HCT116 (cell line): ENCODE data around the gene MRPS35. TPM values are rescaled to one million over a fixed set of nuclear protein-coding genes. Genes with fewer than 3 reads are reported as not detected.

ENCODE experiments used
- ATAC-seq: fragments of 200-7000 bp; cut with Tn5 transposase; 2 replicates; pipeline ENCODE4 v1.9.1; 2020; ENCODE audit warnings: mild to moderate bottlenecking, moderate library complexity
- BruUV-seq: library from RNA; stranded (reverse); fragments of 400-500 nt; replicated peaks from 2 replicates; lab custom pipeline; 2021; lab: Mats Ljungman, UMichigan
- CTCF ChIA-PET: fragments of 300-600 bp; sonication (Branson Sonifier 250); formaldehyde crosslinking; loops from one replicate; lab custom pipeline; 2021; ENCODE audit warnings: antibody characterized with exemption; lab: Charles Lee
- POLR2A ChIA-PET: fragments of 300-600, 350-600 bp; sonication (Branson Sonifier 250); formaldehyde crosslinking; loops from one replicate; lab custom pipeline; 2021; ENCODE audit warnings: antibody characterized with exemption; lab: Charles Lee
- RAD21 ChIA-PET, 2 experiments: fragments of 300-600 bp; sonication (Branson Sonifier 250); formaldehyde crosslinking; loops; one replicate each; lab custom pipeline; 2023; ENCODE audit warnings: low total read pairs in 2 of 2; ENCODE audit not compliant: uncharacterized antibody in 2 of 2, unreplicated experiment in 2 of 2, low non-redundant PET in 1 of 2; lab: Charles Lee
- DNase-seq: peaks from one replicate; pipeline ENCODE4 v3.0.0-alpha.2; 2010; ENCODE audit warnings: low read depth, low spot score
- H2AFZ ChIP-seq: fragments of 200-600 bp; shearing (Covaris generic), sonication (generic); 2 replicates; pipeline ENCODE4 v1.6.1; 2017; ENCODE audit warnings: low read depth, mixed run types, mixed read lengths, antibody characterized with exemption, low read length; ENCODE audit not compliant: poor library complexity, severe bottlenecking
- H3K27ac ChIP-seq: 2 replicates; pipeline ENCODE4 v1.5.1; 2012; ENCODE audit warnings: low read depth, low read length
- H3K27me3 ChIP-seq: fragments of 200-600 bp; sonication (generic); 2 replicates; pipeline ENCODE4 v1.6.1; 2016; ENCODE audit warnings: mixed run types, low read length, mixed read lengths; ENCODE audit not compliant: insufficient read depth
- H3K36me3 ChIP-seq, 2 experiments: fragments of 200-500 bp in 1 of 2; fragments of 200-600 bp in 1 of 2; sonication (Bioruptor generic) in 1 of 2; sonication (generic) in 1 of 2; 2 replicates each; pipeline versions ENCODE4 v1.5.1 to v1.6.1; 2014 to 2016; ENCODE audit warnings: low read length in 2 of 2, inconsistent platforms in 1 of 2, mixed read lengths in 1 of 2, mixed run types in 1 of 2; ENCODE audit not compliant: insufficient read depth in 2 of 2, control insufficient read depth in 1 of 2
- H3K4me1 ChIP-seq, 2 experiments: fragments of 200-600 bp in 1 of 2; sonication (generic) in 1 of 2; 2 replicates each; pipeline versions ENCODE4 v1.5.1 to v1.6.1; 2012 to 2017; ENCODE audit warnings: low read length in 2 of 2, inconsistent platforms in 1 of 2, mild to moderate bottlenecking in 1 of 2, mixed read lengths in 1 of 2, mixed run types in 1 of 2, moderate library complexity in 1 of 2; ENCODE audit not compliant: insufficient read depth in 2 of 2, control insufficient read depth in 1 of 2
- H3K4me2 ChIP-seq: fragments of 200-600 bp; sonication (generic); 2 replicates; pipeline ENCODE4 v1.6.1; 2017; ENCODE audit warnings: mixed run types, low read length, mixed read lengths
- H3K4me3 ChIP-seq, 2 experiments: fragments of 200-600 bp in 1 of 2; sonication (generic) in 1 of 2; replicated peaks in 1 of 2; 2 replicates each; pipeline ENCODE4 v1.5.1; 2011 to 2016; ENCODE audit warnings: low read length in 2 of 2, control low read depth in 1 of 2, low read depth in 1 of 2, mild to moderate bottlenecking in 1 of 2, mixed read lengths in 1 of 2, mixed run types in 1 of 2
- H3K79me2 ChIP-seq: fragments of 200-600 bp; sonication (generic); 2 replicates; pipeline ENCODE4 v1.6.1; 2017; ENCODE audit warnings: mild to moderate bottlenecking, mixed run types, low read length, moderate library complexity, mixed read lengths; ENCODE audit not compliant: insufficient read depth
- H3K9ac ChIP-seq: fragments of 200-600 bp; sonication (generic); 2 replicates; pipeline ENCODE4 v1.6.1; 2016; ENCODE audit warnings: low read length, mixed read lengths
- H3K9me2 ChIP-seq: fragments of 200-600 bp; sonication (generic), shearing (Covaris generic); 2 replicates; pipeline ENCODE4 v1.6.1; 2017; ENCODE audit warnings: mixed run types, mild to moderate bottlenecking, moderate library complexity; ENCODE audit not compliant: insufficient read depth
- H3K9me3 ChIP-seq, 2 experiments: fragments of 200-500 bp in 1 of 2; fragments of 200-600 bp in 1 of 2; sonication (Bioruptor generic) in 1 of 2; sonication (generic) in 1 of 2; 2 replicates each; pipeline ENCODE4 v1.6.1; 2014 to 2017; ENCODE audit warnings: low read length in 2 of 2, mixed read lengths in 2 of 2, inconsistent platforms in 1 of 2, low read depth in 1 of 2, mild to moderate bottlenecking in 1 of 2, mixed run types in 1 of 2, moderate library complexity in 1 of 2; ENCODE audit not compliant: control insufficient read depth in 1 of 2, insufficient read depth in 1 of 2
- H4K20me1 ChIP-seq: fragments of 200-600 bp; sonication (generic), shearing (Covaris generic); 2 replicates; pipeline ENCODE4 v1.6.1; 2017; ENCODE audit warnings: mixed run types, mild to moderate bottlenecking, moderate library complexity; ENCODE audit not compliant: insufficient read depth
- CBX3 ChIP-seq: IDR thresholded peaks from 2 replicates; pipeline ENCODE4 v1.6.1; 2012; ENCODE audit warnings: low read depth
- CEBPB ChIP-seq: IDR thresholded peaks from 2 replicates; pipeline ENCODE4 v1.6.1; 2012; ENCODE audit warnings: low read depth
- EGR1 ChIP-seq: IDR thresholded peaks from 2 replicates; pipeline ENCODE4 v1.6.1; 2012; ENCODE audit warnings: low read depth
- FOSL1 ChIP-seq: IDR thresholded peaks from 2 replicates; pipeline ENCODE4 v1.6.1; 2012; ENCODE audit warnings: low read depth
- JUND ChIP-seq: IDR thresholded peaks from 2 replicates; pipeline ENCODE4 v1.6.1; 2012
- POLR2A ChIP-seq: IDR thresholded peaks from 2 replicates; pipeline ENCODE4 v1.7.0; 2011; ENCODE audit warnings: borderline replicate concordance; ENCODE audit not compliant: insufficient read depth, insufficient read length; ENCODE audit errors: extremely low read depth
- RAD21 ChIP-seq: IDR thresholded peaks from 2 replicates; pipeline ENCODE4 v1.6.1; 2012; ENCODE audit warnings: low read depth, mild to moderate bottlenecking
- REST ChIP-seq: IDR thresholded peaks from 2 replicates; pipeline ENCODE4 v1.6.1; 2012; ENCODE audit warnings: low read depth
- SIN3A ChIP-seq: IDR thresholded peaks from 2 replicates; pipeline ENCODE4 v1.6.1; 2012; ENCODE audit warnings: low read depth
- SP1 ChIP-seq: IDR thresholded peaks from 2 replicates; pipeline ENCODE4 v1.6.1; 2012; ENCODE audit warnings: low read depth
- SRF ChIP-seq: IDR thresholded peaks from 2 replicates; pipeline ENCODE4 v1.6.1; 2012; ENCODE audit warnings: low read depth
- ZFX ChIP-seq: fragments of 450-650 bp; IDR thresholded peaks from 2 replicates; pipeline ENCODE4 v1.6.1; 2017
- ZNF274 ChIP-seq: fragments of 200-500 bp; sonication (Bioruptor generic); IDR thresholded peaks from 2 replicates; pipeline ENCODE4 v1.6.1; 2014; ENCODE audit warnings: mild to moderate bottlenecking, low read depth, low read length, inconsistent platforms
- intact Hi-C: fragments of 100-400 bp; cut with micrococcal nuclease; formaldehyde crosslinking; loops from 2 replicates; pipeline ENCODE4 v1.10.0; 2022
- total RNA-seq: library from RNA; stranded (reverse); gene quantifications from one replicate; pipeline ENCODE4 v1.2.1, GENCODE V29; 2021; ENCODE audit not compliant: unreplicated experiment
- TF ChIP-seq, protein P1 (sequence below): IDR thresholded peaks from 2 replicates; pipeline ENCODE4 v1.6.1; 2012
- TF ChIP-seq, protein P2 (sequence below), 3 experiments: fragments of 200-600 bp in 1 of 3; sonication (generic) in 1 of 3; IDR thresholded peaks in 2 of 3; conservative IDR thresholded peaks in 1 of 3; 2 replicates each; pipeline ENCODE4 v1.5.1; 2012 to 2017; ENCODE audit warnings: low read depth in 2 of 3, low read length in 2 of 3, antibody characterized with exemption in 1 of 3, borderline replicate concordance in 1 of 3, control low read depth in 1 of 3, mild to moderate bottlenecking in 1 of 3, mixed read lengths in 1 of 3, mixed run types in 1 of 3, moderate library complexity in 1 of 3; ENCODE audit not compliant: insufficient read depth in 1 of 3

Gene MRPS35
- total RNA-seq, 1 experiment from 2014 or later = 55.4 TPM

GRCh38 chr12:27797301-27798025, 86.8 kb downstream of the MRPS35 start:
- no peaks in the 10 kb centered on the region for H3K27me3 ChIP-seq
- H3K4me2 ChIP-seq = no peak overlapping the region
- ChIA-PET CTCF (no interaction called here), RAD21 (no interaction called here), POLR2A (no interaction called here)
- 0 out of 2 replicates have a peak, but pooled peaks cover 3% of the 10 kb centered on the region for H3K79me2 ChIP-seq
- no peak overlapping the region for H3K4me3 ChIP-seq
- no TSS peak for BruUV-seq
- no peaks in the 10 kb centered on the region for H3K9me2 ChIP-seq
- no peak for DNase-seq
- no peaks in the 10 kb centered on the region for H3K4me1 ChIP-seq
- no peak overlapping the region for H3K27ac ChIP-seq
- no peak overlapping the region for H3K9ac ChIP-seq
- TF ChIP-seq, protein P1, sequence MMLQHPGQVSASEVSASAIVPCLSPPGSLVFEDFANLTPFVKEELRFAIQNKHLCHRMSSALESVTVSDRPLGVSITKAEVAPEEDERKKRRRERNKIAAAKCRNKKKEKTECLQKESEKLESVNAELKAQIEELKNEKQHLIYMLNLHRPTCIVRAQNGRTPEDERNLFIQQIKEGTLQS = no peak
- TF ChIP-seq POLR2A (no peak), JUND (no peak), CEBPB (no peak), SP1 (no peak), CBX3 (no peak), ZNF274 (no peak), SRF (no peak), FOSL1 (no peak), SIN3A (no peak)
- H3K9me3 ChIP-seq = no peaks in the 10 kb centered on the region
- H2AFZ ChIP-seq = no peak overlapping the region
- intact Hi-C loops = no loop called here
- H3K36me3 ChIP-seq = peaks cover 17 to 35% of the 10 kb centered on the region in 2 experiments; a peak in 3 of 4 replicates
- no peaks in the 10 kb centered on the region for H4K20me1 ChIP-seq
- ATAC-seq = no peak

GRCh38 chr12:27800819-27801218, 90.2 kb downstream of the MRPS35 start:
- CTCF ChIA-PET = no interaction called here
- POLR2A ChIA-PET = interaction anchor here (0.6 kb wide), 1 partner anchor 49 kb away, joined by 3 read pairs; no protein-coding TSS in a partner anchor
- ATAC-seq (no peak), DNase-seq (no peak)
- BruUV-seq = no TSS peak
- H3K27ac ChIP-seq = no peak overlapping the region
- RAD21 ChIA-PET = no interaction called here
- intact Hi-C loops = no loop called here
- H3K4me1 ChIP-seq = no peaks in the 10 kb centered on the region
- H3K9ac ChIP-seq = no peak overlapping the region
- no peaks in the 10 kb centered on the region for H3K9me2 ChIP-seq
- H3K4me2 ChIP-seq = no peak overlapping the region
- no peak overlapping the region for H3K4me3 ChIP-seq
- no peaks in the 10 kb centered on the region for H4K20me1 ChIP-seq
- no peaks in the 10 kb centered on the region for H3K79me2 ChIP-seq
- no peaks in the 10 kb centered on the region for H3K27me3 ChIP-seq
- no peak overlapping the region for H2AFZ ChIP-seq
- H3K9me3 ChIP-seq = no peaks in the 10 kb centered on the region
- H3K36me3 ChIP-seq = peaks cover 15 to 16% of the 10 kb centered on the region in 2 experiments; a peak in 3 of 4 replicates
- TF ChIP-seq, protein P1 = no peak
- TF ChIP-seq CBX3 (no peak), REST (no peak), POLR2A (no peak), JUND (no peak), RAD21 (no peak), ZFX (no peak), EGR1 (no peak)
- TF ChIP-seq, protein P2, sequence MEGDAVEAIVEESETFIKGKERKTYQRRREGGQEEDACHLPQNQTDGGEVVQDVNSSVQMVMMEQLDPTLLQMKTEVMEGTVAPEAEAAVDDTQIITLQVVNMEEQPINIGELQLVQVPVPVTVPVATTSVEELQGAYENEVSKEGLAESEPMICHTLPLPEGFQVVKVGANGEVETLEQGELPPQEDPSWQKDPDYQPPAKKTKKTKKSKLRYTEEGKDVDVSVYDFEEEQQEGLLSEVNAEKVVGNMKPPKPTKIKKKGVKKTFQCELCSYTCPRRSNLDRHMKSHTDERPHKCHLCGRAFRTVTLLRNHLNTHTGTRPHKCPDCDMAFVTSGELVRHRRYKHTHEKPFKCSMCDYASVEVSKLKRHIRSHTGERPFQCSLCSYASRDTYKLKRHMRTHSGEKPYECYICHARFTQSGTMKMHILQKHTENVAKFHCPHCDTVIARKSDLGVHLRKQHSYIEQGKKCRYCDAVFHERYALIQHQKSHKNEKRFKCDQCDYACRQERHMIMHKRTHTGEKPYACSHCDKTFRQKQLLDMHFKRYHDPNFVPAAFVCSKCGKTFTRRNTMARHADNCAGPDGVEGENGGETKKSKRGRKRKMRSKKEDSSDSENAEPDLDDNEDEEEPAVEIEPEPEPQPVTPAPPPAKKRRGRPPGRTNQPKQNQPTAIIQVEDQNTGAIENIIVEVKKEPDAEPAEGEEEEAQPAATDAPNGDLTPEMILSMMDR (IDR thresholded peaks at IDR 0.05 in 2 of 3, conservative IDR thresholded peaks at IDR 0.05 in 1 of 3; ENCODE audit: borderline replicate concordance in 1 of 3, insufficient read depth in 1 of 3, low read depth in 2 of 3, low read length in 2 of 3) = no peak
- TF ChIP-seq, all 23 proteins: peak for 0
